SIG-M5 treated with dmso at 0.1 percent for 504 hours (cell line): ENCODE measurements around the gene CSNK1A1.
"Not testable (repeated sequence)": the region's sequence is repeated elsewhere in the genome, so short reads cannot be mapped to it uniquely, and the experiment has no call there.

Source experiments
- DNase-seq: peaks from one replicate; lab custom pipeline; 2025; ENCODE audit not compliant: unreplicated experiment; lab: John Stamatoyannopoulos, UW

CSNK1A1 gene

DNA sequence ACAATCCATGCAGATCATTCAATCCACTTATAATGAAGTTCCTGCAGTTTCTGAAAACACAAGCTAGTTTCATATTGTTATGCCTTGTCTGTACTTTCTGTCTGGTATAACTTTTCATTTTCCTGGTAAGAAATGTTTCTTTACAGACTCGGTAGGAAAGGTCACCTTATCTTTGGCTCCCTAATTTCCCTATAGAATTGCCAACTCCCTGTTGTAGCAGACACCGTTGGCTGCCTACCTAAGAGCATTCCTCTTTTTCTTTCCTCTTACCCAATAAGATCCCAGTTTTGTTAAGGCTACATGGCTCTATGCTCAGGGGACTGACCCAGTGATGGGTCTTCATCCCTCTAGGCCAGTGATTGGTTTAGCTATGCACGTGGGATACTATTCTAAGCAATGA, 23.9 kb upstream of the CSNK1A1 start:
- no peak for DNase-seq

DNA sequence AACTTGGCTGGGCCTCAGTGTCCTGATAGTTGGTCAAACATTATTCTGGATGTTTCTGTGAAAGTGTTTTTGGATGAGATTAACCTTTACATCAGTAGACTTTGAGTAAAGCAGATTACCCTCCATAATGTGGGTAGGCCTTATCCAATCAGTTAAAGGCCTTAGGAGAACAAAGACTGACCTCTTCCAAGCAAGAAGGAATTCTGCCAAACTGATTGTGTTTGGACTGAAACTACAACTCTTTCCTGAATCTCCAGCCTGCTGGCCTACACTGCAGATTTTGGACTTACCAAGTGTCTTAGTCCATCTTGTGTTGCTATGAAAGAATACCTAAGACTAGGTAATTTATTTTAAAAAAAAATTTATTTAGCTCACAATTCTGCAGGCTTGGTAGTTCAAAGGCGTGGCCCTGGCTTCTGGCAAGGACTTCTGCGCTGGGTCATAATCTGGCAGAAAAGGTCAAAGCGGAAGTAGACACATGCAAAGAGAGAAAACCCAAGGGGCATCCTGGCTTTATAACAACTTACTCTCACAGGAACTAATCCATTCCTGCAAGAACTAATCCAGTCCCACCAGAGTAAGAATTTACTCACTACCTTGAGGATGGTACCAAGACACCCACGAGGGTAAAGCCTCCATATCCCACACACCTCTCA, 21.5 kb upstream of the CSNK1A1 start:
- DNase-seq = no peak

DNA sequence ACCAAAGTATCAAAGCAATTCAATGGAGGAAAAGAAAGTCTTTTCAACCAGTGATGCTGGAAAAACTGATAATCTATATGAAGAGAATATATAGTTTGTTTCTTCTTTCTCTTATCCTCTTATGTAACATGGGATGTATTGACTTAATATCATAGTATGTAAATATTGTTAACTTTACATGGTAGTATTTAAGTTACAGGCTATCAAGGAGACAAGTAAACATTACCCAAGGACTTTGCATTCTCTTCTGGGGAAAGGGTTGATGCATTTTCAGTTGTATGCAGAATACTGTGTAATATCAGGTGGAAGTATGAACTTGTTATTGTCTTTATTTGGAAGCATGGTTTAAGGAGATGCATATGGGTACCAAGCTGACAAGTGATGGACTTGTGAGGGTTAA, 20.9 kb upstream of the CSNK1A1 start:
- no peak for DNase-seq

DNA sequence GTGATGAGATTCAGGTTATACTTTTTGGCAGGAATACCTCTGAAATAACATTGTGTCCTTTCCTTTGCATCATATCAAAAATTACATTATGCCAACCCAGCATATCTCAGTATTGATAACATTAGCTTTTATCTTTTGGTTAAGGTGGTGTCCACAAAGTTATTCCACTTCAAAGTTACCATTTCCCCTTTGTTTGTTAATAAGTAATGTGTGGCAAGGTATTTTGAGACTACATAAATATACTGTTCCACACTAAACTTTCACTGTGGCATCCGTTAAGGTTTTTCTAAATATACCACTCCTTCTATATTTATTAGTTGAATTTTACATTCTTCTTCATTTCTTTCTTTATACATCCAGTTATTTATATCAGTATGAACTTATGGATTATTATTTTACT, 16.0 kb upstream of the CSNK1A1 start:
- DNase-seq = no peak

DNA sequence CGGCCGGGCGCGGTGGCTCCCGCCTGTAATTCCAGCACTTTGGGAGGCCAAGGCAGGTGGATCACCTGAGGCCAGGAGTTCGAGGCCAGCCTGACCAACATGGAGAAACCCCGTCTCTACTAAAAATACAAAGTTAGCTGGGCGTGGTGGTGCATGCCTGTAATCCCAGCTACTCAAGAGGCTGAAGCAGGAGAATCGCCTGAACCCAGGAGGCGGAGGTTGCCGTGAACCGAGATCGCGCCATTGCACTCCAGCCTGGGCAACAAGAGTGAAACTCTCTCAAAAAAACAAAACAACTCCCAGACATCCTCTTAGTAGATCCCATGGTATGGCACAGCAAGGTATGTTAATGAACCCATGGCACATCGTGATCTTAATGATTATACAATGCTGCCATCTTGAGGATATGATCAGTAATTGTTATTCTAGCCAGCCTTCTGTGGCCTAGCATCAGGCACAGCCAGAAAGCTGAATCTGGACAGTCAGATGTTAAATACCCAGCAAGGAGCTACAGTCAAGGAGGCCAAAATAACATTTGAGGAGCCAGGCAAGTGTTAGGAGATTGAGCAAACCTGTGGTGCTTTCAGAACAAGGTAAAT, 13.4 kb upstream of the CSNK1A1 start:
- peak; percentile 83 for DNase-seq

DNA sequence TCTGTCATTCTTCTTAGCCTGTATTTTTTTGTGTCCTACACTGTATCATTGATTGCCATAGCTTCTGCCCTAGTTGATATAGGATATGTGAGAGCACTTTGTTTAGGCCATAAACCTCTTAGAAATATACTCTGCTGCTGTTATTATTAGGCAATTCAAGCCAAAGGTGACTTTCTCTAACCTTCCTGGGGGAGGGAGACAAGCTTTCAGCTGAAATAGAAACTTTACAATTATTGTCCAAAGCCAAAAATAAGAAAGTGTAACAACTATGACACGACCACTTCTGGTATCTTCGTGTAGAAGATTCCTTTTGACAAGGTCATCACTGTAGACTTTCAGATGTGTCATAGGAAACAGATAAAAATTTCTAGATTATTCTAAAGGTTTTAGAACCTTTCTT, 12.2 kb upstream of the CSNK1A1 start:
- no peak for DNase-seq

DNA sequence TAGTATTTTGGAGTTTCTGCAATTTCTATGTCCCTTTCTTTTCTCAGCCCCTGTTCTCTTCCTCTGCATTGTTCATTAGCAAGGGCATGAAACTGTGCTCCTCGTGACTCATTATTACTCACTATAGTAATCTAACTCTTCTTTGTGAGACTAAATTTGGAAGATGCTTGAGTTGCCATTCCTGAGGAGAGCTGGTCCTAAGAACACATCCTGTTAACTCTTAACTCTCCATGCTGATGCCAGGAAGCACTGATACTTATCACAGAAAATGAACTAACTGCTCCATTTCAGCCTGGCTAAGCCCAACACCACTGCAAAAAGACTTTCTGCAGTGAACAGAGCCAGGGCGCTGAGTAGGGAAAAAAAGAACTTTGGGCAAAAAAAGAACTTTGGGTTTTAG, 10.6 kb upstream of the CSNK1A1 start:
- peak; percentile 82 for DNase-seq

DNA sequence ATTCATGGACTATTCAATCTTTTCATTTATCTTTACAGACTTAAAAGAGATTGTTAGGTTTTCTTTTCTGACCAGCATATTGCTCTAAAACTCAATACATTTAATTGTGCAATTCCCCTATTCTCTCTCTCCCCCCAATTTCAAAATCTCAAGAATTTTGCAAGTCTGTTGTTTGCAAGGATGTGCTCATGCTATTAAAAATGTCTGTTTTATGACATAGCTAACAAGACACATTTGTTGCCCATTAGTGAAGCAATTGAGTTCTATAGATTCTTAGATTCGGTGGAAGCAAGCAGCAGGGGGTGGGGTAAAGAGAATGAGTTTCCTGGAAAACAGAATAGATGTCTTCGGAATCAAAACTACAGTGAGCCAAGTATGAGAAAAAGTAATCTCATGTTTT, 8.5 kb upstream of the CSNK1A1 start:
- DNase-seq = peak; percentile 79

DNA sequence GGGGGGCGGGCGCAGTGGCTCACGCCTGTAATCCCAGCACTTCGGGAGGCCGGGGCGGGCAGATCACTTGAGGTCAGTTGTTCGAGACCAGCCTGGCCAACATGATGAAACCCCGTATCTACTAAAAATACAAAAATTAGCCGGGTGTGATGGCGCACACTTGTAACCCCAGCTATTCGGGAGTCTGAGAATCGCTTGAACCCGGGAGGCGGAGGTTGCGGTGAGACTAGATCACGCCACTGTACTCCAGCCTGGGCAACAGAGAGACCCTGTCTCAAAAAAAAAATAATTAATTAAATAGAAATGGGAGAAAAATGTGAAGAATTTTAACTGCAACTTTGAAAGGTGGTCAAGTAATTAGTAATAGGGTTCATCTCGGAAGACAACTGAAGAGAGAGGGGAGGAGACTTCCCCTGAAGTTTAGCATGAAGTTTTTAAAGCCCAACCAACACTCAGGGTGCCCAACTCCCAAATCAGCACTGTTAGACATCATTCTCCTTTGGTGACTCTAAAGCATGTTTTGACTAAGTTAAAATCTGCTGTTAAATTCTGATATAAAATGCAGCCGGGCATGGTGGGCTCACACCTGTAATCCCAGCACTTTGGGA, 1.4 kb upstream of the CSNK1A1 start:
- DNase-seq = no peak

DNA sequence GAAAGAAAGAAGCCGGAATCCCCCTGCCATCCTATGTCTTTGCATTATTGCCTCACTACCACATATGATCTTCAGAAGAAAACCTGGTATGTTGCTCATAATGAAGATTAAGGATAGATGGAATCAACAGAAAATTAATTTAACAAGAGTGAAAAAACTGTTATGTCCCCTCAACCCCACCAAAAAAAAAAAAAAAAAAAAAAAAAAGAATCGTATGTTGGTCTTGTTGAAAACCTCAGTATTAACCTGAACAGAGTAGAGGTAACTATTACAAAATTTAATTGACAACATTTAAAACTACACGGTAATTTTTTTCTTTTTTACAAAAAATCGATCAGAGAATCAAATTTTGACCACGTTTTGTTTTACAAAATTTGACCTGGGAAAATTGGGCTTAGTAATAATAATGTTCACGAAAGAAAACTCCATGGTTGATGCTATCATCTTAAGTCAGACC, 827 bp upstream of the CSNK1A1 start:
- DNase-seq = no peak

DNA sequence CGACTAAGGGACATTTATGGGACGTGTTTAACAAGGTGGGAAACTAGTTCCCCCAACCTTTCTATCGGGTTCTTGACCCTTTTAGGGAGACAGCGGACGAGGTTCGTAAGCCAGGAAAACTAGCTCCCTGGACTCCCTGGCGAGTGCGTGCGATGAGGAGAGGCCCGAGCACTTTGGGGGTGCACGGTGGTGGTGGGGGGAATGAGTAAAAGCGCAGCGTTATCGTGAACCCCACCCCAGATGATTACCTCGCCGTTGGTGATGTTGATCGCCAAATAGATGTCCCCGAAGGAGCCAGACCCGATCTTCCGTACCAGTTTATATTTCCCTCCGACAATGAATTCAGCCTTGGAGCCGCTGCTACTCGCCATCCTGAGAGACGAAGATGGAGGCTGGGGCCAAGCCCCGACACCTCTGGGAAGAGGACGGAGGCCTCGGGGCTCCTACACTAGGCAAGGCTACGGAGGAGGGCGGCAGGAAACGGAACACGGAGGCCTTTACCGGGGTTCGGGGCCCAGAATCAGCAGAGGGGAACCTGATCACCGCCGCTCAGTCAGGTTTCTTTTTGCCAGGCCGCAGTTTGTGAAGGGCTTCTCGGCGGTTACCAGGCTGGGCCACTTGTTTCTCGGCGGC, 529 bp downstream of the CSNK1A1 start:
- no peak for DNase-seq

DNA sequence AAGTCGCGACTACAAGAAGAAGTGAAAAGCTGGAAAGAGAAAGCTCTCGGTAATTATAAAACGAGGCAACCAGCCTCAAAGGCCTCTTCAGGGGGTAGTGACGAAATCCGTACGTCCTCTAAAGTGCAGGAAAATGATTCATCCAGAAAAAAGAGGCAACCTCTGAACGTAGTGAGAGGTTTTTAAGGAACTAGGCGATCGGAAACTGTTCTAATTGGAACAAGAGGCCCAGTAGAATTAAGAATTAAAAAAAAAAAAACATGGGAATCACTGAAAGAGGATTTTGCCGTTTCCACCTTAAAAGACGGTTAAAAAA, 1.0 kb downstream of the CSNK1A1 start:
- peak; percentile 92 for DNase-seq

DNA sequence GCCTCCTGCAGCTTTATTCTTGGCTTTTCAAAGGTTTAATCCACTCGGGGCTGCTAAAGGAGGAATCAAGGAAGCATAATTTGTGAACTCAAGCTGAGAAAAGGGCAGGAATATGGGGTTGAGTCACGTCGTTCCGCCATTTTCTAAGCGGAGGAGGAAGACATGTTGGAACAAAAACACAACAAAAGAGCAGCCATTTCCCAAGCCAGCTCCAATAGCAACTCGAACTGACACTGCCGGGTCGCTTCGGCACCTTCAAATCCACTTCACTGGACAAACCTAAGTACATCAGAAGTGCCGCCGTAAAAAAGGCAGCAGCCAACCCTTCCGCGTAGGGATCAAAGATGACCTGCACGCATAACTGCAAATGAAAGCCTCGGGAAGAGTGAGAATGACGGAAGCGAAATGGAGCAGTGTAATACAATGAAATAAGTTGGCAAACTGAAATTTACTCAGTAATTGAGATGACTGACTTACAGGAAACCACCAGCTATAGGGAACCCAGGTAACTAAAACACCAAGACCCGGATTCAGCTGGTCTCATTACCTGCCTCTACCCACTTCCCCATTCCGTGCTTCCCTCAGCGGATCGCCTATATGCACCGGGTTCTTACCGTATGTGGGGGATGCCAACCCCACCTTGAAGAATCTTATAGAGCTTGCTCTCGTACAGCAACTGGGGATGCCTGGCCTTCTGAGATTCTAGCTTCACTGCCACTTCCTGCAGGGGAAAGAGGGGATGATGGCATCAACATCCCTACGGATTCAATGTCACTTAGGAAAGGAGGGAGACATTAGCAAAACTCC, 1.6 kb downstream of the CSNK1A1 start:
- DNase-seq = peak; percentile 72

DNA sequence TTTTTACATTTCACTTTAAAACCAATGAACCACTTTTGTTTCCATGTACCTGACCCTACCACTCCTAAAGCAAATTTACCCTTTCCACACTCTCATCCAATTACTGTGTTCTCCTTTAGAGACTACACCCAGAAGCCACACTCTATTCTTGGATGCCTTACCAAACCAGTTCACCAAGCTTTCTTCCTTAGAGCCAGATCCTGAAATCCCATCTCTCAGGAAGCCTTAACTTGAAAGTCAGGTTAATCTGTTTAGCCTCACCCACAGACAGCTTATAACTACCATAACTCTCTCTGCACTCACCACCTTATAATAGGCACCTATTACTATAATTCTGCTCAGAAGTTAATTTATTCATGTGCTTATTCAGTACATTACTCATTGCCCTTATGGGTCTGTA, 4.3 kb downstream of the CSNK1A1 start:
- peak; percentile 75 for DNase-seq

DNA sequence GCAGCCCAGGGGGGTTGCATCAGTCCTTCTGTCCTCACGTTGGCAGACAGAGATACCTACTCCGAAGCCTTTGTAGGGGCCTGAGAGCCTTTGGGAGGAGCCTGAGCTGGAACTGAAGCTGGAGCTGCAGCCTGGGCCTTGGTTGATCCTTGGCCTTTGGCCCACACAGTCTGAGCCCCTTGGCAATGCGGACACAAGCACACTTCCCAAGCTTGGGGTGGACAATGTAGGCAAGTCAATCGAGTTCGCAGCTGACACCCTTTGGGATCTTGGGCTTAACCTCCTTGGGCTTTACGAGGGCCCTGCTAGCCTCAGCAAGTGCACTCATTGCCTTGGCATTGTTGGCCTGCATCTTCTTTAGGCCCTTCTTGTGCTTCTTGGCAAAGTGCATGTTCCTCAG, 5.9 kb downstream of the CSNK1A1 start:
- no peak for DNase-seq

DNA sequence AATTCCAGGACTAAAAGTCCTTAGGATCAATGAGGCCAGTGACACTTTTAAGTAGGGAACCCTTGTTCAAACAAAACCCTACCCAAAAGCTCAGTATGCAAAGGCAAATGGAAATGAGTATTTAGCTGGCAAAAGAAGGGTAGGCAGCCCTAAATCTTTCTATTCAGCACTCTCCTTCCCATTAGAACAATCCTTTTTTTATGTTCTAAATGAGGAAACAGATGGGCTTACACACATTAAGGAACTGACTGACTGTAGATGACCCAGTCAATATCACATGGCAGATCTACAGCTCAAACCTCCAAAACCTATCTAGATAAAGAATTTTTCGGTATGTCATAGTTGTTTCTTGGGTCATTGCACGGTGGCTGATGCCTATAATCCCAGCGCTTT, 7.2 kb downstream of the CSNK1A1 start:
- peak; percentile 18 for DNase-seq

DNA sequence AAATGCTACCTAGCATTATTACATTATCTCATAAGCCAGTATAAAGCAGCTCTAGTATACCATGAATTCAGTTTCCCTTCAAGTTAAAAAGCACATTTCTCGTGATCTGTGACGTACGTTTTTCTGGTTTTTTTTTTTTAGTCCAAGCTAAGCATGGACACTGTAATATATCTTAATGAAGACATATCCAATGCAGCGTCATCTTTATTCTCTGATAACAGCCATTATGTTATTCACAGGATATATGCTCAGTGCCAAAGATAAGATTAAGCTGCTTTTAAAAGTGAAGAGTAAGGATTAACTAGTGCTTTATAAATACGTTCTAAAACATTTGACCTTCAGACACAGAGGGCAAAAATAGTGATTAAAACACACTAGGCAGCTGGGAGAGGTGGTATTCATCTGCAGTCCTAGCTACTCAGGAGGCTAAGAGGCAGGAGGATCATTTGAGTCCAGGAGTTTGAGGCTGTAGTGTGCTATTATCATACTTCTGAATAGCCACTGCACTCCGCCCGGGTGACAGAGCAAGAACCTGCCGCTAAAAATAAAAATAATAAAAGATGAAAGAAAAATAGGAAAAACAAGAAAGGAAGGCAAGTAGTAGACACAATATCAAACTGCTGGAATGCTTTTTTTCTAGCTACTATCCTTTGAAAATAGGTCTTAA, 7.7 kb downstream of the CSNK1A1 start:
- DNase-seq = no peak

DNA sequence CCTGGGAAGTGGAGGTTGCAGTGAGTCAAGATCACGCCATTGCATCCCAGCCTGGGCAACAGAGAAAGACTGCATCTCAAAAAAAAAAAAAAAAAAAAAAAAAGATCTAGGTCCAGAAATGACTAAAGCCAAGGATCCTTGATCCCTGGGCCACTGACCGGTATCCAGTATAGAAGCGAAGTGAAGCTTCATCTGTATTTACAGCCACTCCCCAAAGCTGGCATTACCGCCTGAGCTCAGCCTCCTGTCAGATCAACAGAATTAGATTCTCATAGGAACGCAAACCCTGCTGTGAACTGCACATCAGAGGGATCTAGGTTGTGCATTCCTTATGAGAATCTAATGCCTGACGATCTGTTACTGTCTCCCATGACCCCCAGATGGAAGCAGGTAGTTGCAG, 9.3 kb downstream of the CSNK1A1 start:
- DNase-seq = no peak

DNA sequence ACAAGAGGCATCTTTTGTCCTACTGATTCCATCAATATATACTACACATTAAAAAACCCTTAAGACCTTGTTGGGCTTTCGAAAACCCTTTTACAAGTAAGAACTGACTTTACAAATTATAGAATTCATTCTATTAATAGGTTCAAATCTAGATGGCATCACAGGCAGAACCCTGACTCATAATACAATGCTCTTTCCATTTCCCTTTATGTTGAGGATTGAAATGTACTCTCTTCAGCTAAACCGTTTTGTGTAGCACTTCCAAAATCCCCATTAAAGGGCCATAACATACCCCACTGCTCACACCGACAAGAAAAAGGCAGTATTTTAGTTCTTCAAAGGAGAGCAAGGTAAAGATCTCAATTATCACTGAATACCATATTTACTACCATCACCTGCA, 11.2 kb downstream of the CSNK1A1 start:
- DNase-seq = peak; percentile 22

DNA sequence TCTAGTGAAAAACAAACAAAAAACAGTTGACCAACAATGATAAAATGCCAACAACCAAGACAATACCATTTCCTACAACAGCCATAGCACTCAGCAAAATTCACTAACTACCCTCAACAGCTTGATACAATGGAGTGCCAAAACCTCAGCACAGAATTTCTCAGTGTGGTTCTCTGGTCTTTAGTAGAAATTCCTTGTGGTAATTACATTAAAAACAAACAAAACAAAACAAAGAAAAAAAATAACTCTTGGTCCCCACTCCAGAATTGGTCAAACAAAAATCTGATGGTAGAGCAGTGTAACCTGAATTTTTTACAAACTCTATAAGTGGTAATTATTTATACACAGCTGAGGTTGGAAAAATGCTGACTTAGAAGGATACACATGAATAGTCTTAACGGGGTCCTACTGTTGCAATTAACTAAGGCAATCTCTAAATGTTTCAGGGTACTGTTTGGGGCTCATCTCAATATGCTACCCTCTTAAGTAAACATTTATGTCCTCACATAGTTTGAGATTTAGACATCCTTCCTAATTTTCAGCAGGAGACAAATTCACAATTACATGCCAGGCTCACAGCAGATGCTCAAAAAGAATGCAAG, 13.8 kb downstream of the CSNK1A1 start:
- DNase-seq = no peak

DNA sequence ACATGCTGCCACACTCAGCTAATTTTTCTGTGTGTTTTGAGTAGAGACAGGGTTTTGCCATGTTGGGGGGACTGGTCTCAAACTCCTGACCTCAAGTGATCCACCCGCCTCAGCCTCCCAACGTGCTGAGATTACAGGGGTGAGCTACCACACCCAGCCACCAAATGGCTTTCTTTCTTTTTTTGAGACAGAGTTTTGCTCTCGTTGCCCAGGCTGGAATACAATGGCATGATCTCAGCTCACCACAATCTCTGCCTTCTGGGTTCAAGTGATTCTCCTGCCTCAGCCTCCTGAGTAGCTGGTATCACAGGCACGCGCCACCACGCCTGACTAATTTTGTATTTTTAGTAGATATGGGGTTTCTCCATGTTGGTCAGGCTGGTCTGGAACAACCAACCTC, 15.5 kb downstream of the CSNK1A1 start:
- DNase-seq = not testable (repeated sequence)
